Panc1 (cell line): ENCODE measurements around the gene TAOK1. TPM values are rescaled to one million over a fixed set of nuclear protein-coding genes. Genes with fewer than 3 reads are reported as not detected.
A peak's percentile ranks its signal among the peaks of the same experiment; 100 is the strongest.

Experiments
- ATAC-seq: fragments of 200-7000 bp; cut with Tn5 transposase; 2 replicates; pipeline ENCODE4 v1.9.1; 2020; ENCODE audit warnings: mild to moderate bottlenecking, moderate library complexity
- BruUV-seq: library from RNA; stranded (reverse); fragments of 400-500 nt; replicated peaks from 2 replicates; lab custom pipeline; 2021; lab: Mats Ljungman, UMichigan
- CTCF ChIA-PET: fragments of 300-600 bp; sonication (Branson Sonifier 250); formaldehyde crosslinking; loops from one replicate; lab custom pipeline; 2022; ENCODE audit warnings: antibody characterized with exemption; lab: Charles Lee
- POLR2A ChIA-PET: fragments of 300-600 bp; sonication (Branson Sonifier 250); formaldehyde crosslinking; loops from one replicate; lab custom pipeline; 2022; ENCODE audit warnings: antibody characterized with exemption; lab: Charles Lee
- DNase-seq: peaks from one replicate; pipeline ENCODE4 v3.0.0-alpha.2; 2010; ENCODE audit warnings: low read depth, low spot score
- H3K27ac ChIP-seq: 2 replicates; pipeline ENCODE4 v1.5.1; 2011; ENCODE audit warnings: mild to moderate bottlenecking, low read length, inconsistent platforms
- H3K27me3 ChIP-seq: fragments of 200-500 bp; sonication (Bioruptor generic); 2 replicates; pipeline ENCODE4 v1.6.0; 2014; ENCODE audit warnings: low read length, inconsistent platforms; ENCODE audit not compliant: control insufficient read depth, insufficient read depth
- H3K36me3 ChIP-seq: fragments of 200-500 bp; sonication (Bioruptor generic); 2 replicates; pipeline ENCODE4 v1.5.1; 2014; ENCODE audit warnings: inconsistent platforms, mild to moderate bottlenecking, low read length, moderate library complexity; ENCODE audit not compliant: control insufficient read depth, insufficient read depth
- H3K4me1 ChIP-seq: 2 replicates; pipeline ENCODE4 v1.5.1; 2011; ENCODE audit warnings: inconsistent platforms, mild to moderate bottlenecking, low read length, moderate library complexity; ENCODE audit not compliant: control insufficient read depth, insufficient read depth
- H3K4me3 ChIP-seq, 2 experiments: 2 replicates each; pipeline ENCODE4 v1.5.1; 2011 to 2012; ENCODE audit warnings: low read depth in 2 of 2, low read length in 2 of 2, mild to moderate bottlenecking in 2 of 2, inconsistent platforms in 1 of 2, moderate library complexity in 1 of 2
- H3K9me3 ChIP-seq: fragments of 200-500 bp; sonication (Bioruptor generic); 2 replicates; pipeline ENCODE4 v1.5.1; 2014; ENCODE audit warnings: low read depth, mild to moderate bottlenecking, inconsistent platforms, low read length, moderate library complexity; ENCODE audit not compliant: control insufficient read depth, insufficient read depth
- POLR2AphosphoS5 ChIP-seq: IDR thresholded peaks from 2 replicates; pipeline ENCODE4 v1.6.1; 2012; ENCODE audit warnings: mild to moderate bottlenecking, low read depth, low read length, moderate library complexity
- SIN3A ChIP-seq: IDR thresholded peaks from 2 replicates; pipeline ENCODE4 v1.6.1; 2012; ENCODE audit warnings: low read depth, mild to moderate bottlenecking, low read length, moderate library complexity, borderline replicate concordance; ENCODE audit not compliant: insufficient read depth
- TCF7L2 ChIP-seq: IDR thresholded peaks from 2 replicates; pipeline ENCODE4 v1.6.1; 2011; ENCODE audit warnings: mild to moderate bottlenecking, low read depth, low read length, inconsistent platforms
- in situ Hi-C: cut with HindIII; loops from 2 replicates; pipeline ENCODE4 v1.10.0; 2016; ENCODE audit warnings: low sequenced_read_pairs, low pct_unique_long_range_greater_than_20kb
- intact Hi-C: fragments of 100-400 bp; cut with micrococcal nuclease; formaldehyde crosslinking; loops from one replicate; pipeline ENCODE4 v1.10.0; 2022; ENCODE audit not compliant: unreplicated experiment
- total RNA-seq: library from RNA; stranded (reverse); gene quantifications from one replicate; pipeline ENCODE4 v1.2.1, GENCODE V29; 2021; ENCODE audit not compliant: unreplicated experiment
- TF ChIP-seq, protein P1 (sequence below), 2 experiments: IDR thresholded peaks; 2 replicates each; pipeline ENCODE4 v1.6.1; 2011 to 2012; ENCODE audit warnings: low read depth in 2 of 2, control low read depth in 1 of 2, low read length in 1 of 2, mild to moderate bottlenecking in 1 of 2, moderate library complexity in 1 of 2; ENCODE audit not compliant: insufficient read depth in 1 of 2
- TF ChIP-seq, protein P2 (sequence below): fragments of 450-650 bp; IDR thresholded peaks from 2 replicates; pipeline ENCODE4 v1.5.1; 2017; ENCODE audit warnings: mild to moderate bottlenecking

Gene TAOK1
- total RNA-seq, 1 experiment from 2014 or later: 111 TPM

DNA sequence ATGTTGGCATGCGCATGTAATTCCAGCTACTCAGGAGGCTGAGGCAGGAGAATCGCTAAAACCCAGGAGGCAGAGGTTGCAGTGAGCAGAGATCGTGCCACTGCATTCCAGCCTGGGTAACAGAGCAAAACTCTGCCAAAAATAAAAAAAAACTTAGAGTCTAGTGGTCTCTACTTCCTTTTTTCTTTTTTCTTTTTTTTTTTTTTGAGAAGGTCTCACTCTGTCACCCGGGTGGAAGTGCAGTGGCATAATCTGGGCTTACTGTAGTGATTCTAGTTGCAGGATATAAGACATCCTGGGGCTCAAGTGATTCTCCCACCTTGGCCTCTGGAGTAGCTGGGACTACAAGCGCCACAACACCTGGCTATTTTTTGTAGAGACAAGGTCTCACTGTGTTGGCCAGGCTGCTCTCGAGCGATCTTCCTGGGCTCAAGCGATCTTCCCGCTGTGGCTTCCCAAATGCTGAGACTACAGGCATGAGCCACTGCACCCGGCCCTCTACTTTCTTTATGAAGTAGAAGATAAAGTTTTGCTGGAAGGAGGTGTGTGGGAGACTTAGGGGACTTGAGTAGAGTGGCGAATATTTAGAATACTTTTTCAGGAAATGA, 47.9 kb upstream of the TAOK1 start:
- in situ Hi-C loops (no loop called here), intact Hi-C loops (no loop called here)
- CTCF ChIA-PET: no interaction called here
- no peak for DNase-seq
- Histone ChIP-seq H3K36me3 (no peaks in the 10 kb centered on the region), H3K27me3 (peaks cover 5% of the 10 kb centered on the region; the same call in 1 of the 2 replicates), H3K4me3 (no peak overlapping the region), H3K4me1 (peaks cover 3% of the 10 kb centered on the region; the same call in 1 of the 2 replicates), H3K27ac (no peak overlapping the region), H3K9me3 (no peaks in the 10 kb centered on the region)
- no TSS peak for BruUV-seq
- POLR2A ChIA-PET: no interaction called here
- TF ChIP-seq, protein P1, sequence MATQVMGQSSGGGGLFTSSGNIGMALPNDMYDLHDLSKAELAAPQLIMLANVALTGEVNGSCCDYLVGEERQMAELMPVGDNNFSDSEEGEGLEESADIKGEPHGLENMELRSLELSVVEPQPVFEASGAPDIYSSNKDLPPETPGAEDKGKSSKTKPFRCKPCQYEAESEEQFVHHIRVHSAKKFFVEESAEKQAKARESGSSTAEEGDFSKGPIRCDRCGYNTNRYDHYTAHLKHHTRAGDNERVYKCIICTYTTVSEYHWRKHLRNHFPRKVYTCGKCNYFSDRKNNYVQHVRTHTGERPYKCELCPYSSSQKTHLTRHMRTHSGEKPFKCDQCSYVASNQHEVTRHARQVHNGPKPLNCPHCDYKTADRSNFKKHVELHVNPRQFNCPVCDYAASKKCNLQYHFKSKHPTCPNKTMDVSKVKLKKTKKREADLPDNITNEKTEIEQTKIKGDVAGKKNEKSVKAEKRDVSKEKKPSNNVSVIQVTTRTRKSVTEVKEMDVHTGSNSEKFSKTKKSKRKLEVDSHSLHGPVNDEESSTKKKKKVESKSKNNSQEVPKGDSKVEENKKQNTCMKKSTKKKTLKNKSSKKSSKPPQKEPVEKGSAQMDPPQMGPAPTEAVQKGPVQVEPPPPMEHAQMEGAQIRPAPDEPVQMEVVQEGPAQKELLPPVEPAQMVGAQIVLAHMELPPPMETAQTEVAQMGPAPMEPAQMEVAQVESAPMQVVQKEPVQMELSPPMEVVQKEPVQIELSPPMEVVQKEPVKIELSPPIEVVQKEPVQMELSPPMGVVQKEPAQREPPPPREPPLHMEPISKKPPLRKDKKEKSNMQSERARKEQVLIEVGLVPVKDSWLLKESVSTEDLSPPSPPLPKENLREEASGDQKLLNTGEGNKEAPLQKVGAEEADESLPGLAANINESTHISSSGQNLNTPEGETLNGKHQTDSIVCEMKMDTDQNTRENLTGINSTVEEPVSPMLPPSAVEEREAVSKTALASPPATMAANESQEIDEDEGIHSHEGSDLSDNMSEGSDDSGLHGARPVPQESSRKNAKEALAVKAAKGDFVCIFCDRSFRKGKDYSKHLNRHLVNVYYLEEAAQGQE (IDR thresholded peaks at IDR 0.05; ENCODE audit: insufficient read depth in 1 of 2, low read depth in 2 of 2, low read length in 1 of 2): no peak
- TF ChIP-seq TCF7L2 (no peak), SIN3A (no peak), POLR2AphosphoS5 (no peak)
- TF ChIP-seq, protein P2, sequence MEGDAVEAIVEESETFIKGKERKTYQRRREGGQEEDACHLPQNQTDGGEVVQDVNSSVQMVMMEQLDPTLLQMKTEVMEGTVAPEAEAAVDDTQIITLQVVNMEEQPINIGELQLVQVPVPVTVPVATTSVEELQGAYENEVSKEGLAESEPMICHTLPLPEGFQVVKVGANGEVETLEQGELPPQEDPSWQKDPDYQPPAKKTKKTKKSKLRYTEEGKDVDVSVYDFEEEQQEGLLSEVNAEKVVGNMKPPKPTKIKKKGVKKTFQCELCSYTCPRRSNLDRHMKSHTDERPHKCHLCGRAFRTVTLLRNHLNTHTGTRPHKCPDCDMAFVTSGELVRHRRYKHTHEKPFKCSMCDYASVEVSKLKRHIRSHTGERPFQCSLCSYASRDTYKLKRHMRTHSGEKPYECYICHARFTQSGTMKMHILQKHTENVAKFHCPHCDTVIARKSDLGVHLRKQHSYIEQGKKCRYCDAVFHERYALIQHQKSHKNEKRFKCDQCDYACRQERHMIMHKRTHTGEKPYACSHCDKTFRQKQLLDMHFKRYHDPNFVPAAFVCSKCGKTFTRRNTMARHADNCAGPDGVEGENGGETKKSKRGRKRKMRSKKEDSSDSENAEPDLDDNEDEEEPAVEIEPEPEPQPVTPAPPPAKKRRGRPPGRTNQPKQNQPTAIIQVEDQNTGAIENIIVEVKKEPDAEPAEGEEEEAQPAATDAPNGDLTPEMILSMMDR: no peak
- ATAC-seq: no peak

DNA sequence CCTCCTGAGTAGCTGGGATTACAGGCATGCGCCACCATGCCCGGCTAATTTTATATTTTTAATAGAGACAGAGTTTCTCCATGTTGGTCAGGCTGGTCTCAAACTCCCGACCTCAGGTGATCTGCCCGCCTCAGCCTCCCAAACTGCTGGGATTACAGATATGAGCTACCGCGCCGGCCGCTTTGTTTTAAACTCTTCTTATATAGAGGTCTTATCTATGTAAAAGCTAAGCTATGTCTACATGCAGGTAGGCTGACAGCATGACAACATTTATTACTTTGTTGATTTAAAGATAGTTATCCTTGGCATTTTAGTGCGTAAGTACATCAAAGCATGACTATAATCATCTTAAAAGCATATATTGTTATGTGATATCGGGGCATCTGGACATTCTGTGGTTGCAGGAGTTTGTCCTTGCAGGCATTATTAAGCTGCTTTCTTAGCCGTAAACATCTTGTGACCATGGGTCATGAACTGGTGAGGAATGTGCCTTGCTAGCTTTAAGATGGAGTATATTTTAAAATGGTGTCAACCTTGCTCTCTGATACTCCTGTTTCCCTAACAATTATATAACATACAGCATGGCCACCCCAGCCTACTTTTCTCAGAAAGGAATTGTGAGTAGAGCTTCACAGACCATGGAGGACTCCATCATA, 45.8 kb upstream of the TAOK1 start:
- ChIA-PET POLR2A (interaction anchor here (0.6 kb wide), 1 partner anchor 1384 kb away, joined by 5 read pairs; no protein-coding TSS in a partner anchor), CTCF (no interaction called here)
- H3K4me1 ChIP-seq: peaks cover 3% of the 10 kb centered on the region; the same call in 1 of the 2 replicates
- in situ Hi-C loops (no loop called here), intact Hi-C loops (no loop called here)
- H3K27me3 ChIP-seq: peaks cover 5% of the 10 kb centered on the region; the same call in 1 of the 2 replicates
- H3K4me3 ChIP-seq: no peak overlapping the region
- DNase-seq (no peak), ATAC-seq (peak; percentile 67)
- TF ChIP-seq POLR2AphosphoS5 (no peak), TCF7L2 (peak; percentile 95), SIN3A (no peak)
- TF ChIP-seq, protein P1 (IDR thresholded peaks at IDR 0.05; ENCODE audit: insufficient read depth in 1 of 2, low read depth in 2 of 2, low read length in 1 of 2): no peak
- TF ChIP-seq, protein P2: no peak
- H3K36me3 ChIP-seq: no peaks in the 10 kb centered on the region
- no TSS peak for BruUV-seq
- no peaks in the 10 kb centered on the region for H3K9me3 ChIP-seq
- H3K27ac ChIP-seq: no peak overlapping the region
